ENCODE results near the gene CAB39L.

Gene CAB39L

GRCh38 chr13:49399801-49400472 lies 43.9 kb downstream of the CAB39L start:
- DNase-seq (ENCODE audit: low read depth): no peak

DNA sequence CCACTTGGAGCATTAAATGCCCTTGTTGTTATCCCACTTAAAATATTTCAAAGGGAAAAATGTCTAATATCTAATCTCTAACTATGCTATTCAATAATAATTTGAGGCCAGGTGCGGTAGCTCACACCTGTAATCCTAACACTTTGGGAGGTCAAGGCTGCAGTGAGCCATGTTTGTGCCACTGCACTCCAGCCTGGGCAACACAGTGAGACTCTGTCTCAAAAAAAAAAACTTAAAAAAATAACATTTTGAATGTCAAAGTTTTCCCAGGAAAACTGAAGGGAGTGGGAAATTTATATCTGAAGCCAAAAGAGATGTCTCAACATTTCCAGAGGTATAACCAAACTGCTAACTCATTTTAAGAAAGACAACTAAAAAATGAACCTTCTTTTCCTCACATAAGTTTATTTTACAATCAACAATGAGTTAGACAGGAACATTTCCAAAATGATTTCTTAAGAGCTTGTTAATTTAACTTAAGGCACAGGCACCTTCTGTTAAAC lies 47.9 kb downstream of the CAB39L start:
- no peak for DNase-seq (ENCODE audit: low read depth)

DNA sequence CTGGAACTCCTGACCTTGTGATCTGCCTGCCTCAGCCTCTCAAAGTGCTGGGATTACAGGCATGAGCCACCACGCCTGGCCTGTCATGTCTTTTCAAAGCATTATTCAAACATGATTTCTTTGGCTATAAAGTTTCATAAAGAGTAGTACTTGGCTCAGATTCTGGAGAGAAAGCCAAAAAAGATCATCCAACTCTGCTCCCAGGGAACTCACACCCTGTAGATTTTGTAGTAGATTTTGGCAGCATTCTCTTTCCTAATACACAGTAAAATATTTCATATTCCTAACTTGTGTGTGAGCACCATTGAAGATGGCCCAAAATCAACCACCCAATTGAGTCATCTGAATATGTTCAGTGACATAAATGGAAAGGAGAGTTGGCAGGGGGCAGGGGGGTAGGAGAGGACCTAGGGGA lies 48.4 kb downstream of the CAB39L start:
- no peak for DNase-seq (ENCODE audit: low read depth)

GRCh38 chr13:49388091-49388635 lies 55.7 kb downstream of the CAB39L start:
- DNase-seq (ENCODE audit: low read depth): no peak

DNA sequence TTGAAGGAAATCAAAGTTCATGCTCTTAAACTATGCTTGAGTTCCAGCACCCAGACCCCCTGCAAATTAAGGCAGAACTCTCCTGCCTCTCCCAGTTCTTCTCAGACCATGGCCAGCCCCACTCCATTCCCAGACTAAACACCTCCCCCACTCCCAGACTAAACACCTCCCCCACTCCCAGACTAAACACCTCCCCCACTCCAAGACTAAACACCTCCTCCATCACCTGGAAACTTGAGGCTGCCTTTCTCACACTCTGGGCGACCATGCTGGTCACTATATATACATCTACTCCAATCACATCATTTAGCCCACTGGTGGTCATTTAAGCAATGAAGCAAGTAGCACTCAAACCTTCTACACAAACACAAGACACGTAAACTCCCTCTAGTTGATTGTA lies 57.2 kb downstream of the CAB39L start:
- no peak for DNase-seq (ENCODE audit: low read depth)

- DNase-seq (ENCODE audit: low read depth): no peak
Observed at GRCh38 chr13:49376121-49376520, 67.7 kb downstream of the CAB39L start.

- DNase-seq (ENCODE audit: low read depth): no peak
Observed at GRCh38 chr13:49374585-49375290, 69.1 kb downstream of the CAB39L start.

DNA sequence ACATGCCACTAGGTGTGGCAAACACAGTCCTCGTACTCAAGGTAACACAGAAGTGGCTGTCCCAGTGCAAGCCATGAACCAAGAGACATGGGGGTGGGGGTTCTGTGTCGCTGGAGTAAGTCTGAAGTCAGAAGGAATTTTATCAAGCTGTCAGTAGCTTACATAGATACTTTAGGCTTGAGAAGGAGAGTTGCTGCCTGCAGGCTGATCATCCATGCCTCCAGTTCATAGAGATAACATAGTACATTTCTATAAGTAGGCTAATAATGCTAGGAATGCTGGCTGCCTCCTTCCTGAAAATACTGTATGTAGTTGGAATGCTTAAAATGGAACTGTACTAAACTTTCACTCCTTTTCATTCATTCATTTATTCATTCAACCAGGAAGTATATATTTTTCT lies 70.1 kb downstream of the CAB39L start:
- no peak for DNase-seq (ENCODE audit: low read depth)

DNA sequence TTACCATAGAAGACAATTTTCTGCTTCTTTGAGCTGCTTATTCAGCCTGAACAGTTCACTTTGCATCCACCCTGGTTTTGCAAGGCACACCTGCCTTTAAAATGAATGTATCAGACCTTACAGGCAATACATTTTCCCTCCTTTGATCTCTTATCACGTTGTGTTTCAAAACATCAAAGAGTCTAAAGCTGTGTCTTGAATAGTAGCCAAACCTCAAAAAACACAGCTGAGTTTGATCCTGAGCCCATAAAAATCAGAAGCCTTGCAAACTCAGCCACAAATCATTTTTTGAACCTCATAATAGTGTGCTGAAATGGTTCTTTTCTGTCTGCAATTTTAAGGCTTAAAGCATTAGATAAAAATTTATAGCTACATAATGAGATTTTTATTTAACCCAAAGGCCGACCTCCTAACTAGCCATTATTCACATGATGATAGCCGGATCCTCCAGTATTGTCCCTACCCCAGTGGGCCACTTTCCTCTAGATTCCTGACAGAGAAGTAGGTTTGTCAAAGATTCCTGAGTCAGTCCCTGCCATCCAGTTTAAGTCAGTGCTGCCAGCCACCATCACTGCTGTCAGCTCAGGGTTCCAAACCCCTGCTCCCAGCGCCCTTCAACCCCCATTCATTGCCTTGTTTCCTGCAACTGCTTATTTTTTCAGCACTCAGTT lies 71.8 kb downstream of the CAB39L start:
- no peak for DNase-seq (ENCODE audit: low read depth)

DNA sequence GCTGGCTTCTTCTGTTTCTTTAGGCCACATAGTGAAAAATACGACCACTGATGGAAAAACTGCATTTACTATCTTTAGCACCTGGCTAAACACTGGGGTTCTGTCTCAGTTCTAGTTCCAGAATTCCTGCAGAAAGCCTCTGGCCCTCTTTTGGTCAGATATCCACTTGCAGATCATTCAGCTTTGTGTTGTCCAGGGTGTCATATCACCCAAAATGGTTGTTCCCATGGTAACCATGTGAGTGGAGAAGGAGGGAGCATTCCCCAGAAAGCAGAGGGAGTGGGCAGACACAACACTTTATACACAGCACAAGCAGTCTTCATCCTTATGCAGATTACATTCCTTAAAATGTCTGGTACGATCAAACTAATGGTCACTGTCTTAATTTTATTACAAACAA lies 73.5 kb downstream of the CAB39L start:
- DNase-seq (ENCODE audit: low read depth): no peak

- no peak for DNase-seq (ENCODE audit: low read depth)
Observed at GRCh38 chr13:49369866-49370265, 74.0 kb downstream of the CAB39L start.

DNA sequence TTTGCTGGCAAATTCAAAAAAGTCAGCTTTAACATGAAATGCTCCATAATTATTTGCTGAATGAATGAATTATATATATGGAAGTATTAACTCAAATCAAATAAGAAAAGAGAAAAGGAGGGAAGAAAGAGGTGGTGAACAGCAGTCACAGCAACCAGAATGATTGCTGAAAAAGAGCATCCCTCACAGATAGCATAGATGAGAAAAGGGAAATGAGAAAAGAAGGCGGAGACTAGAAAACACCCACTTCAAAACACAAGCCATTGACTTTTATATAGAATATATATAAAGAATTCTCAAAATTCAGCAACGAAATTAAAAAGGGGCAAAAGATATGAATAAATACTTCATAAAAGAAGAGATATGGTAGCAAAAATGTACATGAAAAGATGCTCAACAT lies 75.2 kb downstream of the CAB39L start:
- no peak for DNase-seq (ENCODE audit: low read depth)

- no peak for DNase-seq (ENCODE audit: low read depth)
Observed at GRCh38 chr13:49367640-49368422, 76.0 kb downstream of the CAB39L start.

- no peak for DNase-seq (ENCODE audit: low read depth)
Observed at GRCh38 chr13:49366841-49367240, 77.0 kb downstream of the CAB39L start.

- no peak for DNase-seq (ENCODE audit: low read depth)
Observed at GRCh38 chr13:49357694-49358093, 86.2 kb downstream of the CAB39L start.

DNA sequence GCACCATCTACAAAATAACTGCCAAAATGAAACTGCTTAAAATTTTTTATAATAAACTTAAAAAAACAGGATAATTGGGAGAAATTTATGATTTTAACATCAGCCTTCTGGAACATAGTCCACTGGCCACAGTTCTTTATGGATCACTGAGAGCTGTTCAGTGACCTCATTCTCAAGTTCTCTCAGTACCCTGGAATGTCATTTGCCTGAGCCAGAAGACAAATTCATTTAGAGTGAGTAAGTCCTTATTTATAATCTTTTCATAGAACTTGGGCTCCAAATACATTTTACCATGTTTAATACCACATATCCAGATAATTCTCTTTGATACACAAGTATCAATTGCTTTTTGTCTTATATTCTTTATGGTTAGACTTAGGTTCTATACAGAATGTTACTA lies 87.6 kb downstream of the CAB39L start:
- DNase-seq (ENCODE audit: low read depth): no peak

DNA sequence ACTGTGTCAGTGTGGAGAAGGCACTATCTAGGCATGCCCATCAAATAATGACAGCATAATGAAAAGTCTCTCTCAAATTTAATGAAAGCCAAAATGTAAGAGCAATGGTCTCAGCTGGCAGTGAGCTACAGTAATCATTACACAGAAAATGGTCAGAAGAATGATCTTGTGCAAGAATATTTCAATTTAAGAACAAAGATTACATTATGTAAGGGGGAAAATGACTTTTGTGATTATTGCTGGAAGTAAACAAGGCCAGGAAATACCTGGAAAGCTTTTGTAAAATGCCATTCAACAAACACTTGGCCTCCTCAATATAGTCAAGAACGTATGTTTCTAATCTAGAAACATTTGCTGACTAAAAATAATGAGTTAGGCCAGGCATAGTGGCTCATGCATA lies 89.1 kb downstream of the CAB39L start:
- no peak for DNase-seq (ENCODE audit: low read depth)

GRCh38 chr13:49353908-49354307 lies 90.0 kb downstream of the CAB39L start:
- no peak for DNase-seq (ENCODE audit: low read depth)

GRCh38 chr13:49351871-49352270 lies 92.0 kb downstream of the CAB39L start:
- no peak for DNase-seq (ENCODE audit: low read depth)

GRCh38 chr13:49348751-49349150 lies 95.1 kb downstream of the CAB39L start:
- no peak for DNase-seq (ENCODE audit: low read depth)

DNA sequence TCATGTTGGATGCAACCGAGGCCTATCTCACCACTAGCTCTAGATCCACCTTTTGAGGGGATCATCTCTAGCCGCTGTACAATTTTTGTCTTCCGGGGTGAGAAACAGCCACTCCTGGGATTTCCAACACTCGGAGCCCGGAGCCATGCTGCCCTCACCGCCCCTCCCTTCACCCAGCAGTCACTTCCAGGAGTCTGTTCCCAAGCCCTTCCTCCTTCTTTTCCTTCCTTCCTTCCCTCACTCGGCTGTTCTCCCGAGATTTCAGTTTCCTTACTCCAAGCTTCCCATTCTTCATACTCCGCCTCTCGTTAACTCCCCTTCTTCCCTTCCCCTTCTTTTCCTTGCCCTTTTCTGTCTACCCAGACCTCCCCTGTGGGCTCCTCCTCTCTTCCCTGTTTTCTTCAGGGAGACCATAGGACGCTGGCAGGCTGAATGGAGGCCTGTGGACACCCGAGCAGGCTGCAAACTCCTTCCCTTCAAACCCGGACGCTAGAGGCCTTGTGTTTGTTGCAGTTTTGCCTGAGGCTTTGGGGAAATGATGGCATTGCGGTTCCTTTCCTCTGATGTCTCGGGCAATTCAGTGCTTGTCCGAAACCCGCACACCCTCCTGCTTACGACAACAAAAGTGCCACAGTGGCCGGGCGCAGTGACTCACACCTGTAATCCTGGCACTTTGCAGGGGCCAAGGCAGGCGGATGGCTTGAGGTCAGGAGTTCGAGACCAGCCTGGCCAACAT lies 96.0 kb downstream of the CAB39L start:
- no peak for DNase-seq (ENCODE audit: low read depth)

All from activated gamma-delta T cell treated with anti-CD3 and anti-CD28 coated beads, Interleukin-2, amount 50 U/mL, for 16 hours (primary cell).